NCI-H1930 (cell line): ENCODE data around the gene CARD19.

ENCODE experiments used
- DNase-seq, 2 experiments: peaks; one replicate each; lab custom pipeline; 2025; lab: John Stamatoyannopoulos, UW

The CARD19 gene

GRCh38 chr9:93120846-93121315 lies 24.9 kb downstream of the CARD19 start:
- DNase-seq: no peak

GRCh38 chr9:93121316-93122241 lies 25.6 kb downstream of the CARD19 start:
- no peak for DNase-seq

GRCh38 chr9:93122721-93123221 lies 26.8 kb downstream of the CARD19 start:
- no peak for DNase-seq

- DNase-seq: no peak
Observed at GRCh38 chr9:93123561-93124283, 27.7 kb downstream of the CARD19 start.

- DNase-seq: no peak
Observed at GRCh38 chr9:93124793-93125192, 28.8 kb downstream of the CARD19 start.

- no peak for DNase-seq
Observed at GRCh38 chr9:93125331-93125894, 29.4 kb downstream of the CARD19 start.

- no peak for DNase-seq
Observed at GRCh38 chr9:93126151-93126781, 30.2 kb downstream of the CARD19 start.

- DNase-seq: no peak
Observed at GRCh38 chr9:93126825-93127368, 30.9 kb downstream of the CARD19 start.

- no peak for DNase-seq
Observed at GRCh38 chr9:93127395-93127911, 31.4 kb downstream of the CARD19 start.

GRCh38 chr9:93128011-93128714 lies 32.1 kb downstream of the CARD19 start:
- no peak for DNase-seq

- no peak for DNase-seq
Observed at GRCh38 chr9:93128715-93129224, 32.8 kb downstream of the CARD19 start.

- DNase-seq: no peak
Observed at GRCh38 chr9:93129286-93129685, 33.3 kb downstream of the CARD19 start.

GRCh38 chr9:93129691-93130500 lies 33.9 kb downstream of the CARD19 start:
- DNase-seq: no peak

- DNase-seq: no peak
Observed at GRCh38 chr9:93130861-93131481, 35.0 kb downstream of the CARD19 start.

- DNase-seq: no peak
Observed at GRCh38 chr9:93131599-93132286, 35.7 kb downstream of the CARD19 start.

GRCh38 chr9:93132287-93132927 lies 36.4 kb downstream of the CARD19 start:
- no peak for DNase-seq

- DNase-seq: no peak
Observed at GRCh38 chr9:93132946-93133680, 37.1 kb downstream of the CARD19 start.

GRCh38 chr9:93133681-93134014 lies 37.6 kb downstream of the CARD19 start:
- no peak for DNase-seq
